Measurements from ENCODE around the gene MBD4. TPM values are rescaled to one million over a fixed set of nuclear protein-coding genes. Genes with fewer than 3 reads are reported as not detected.

The MBD4 gene
- total and polyA plus RNA-seq, 12 donors = 11.1 to 37.8 (median 19.2) TPM

DNA sequence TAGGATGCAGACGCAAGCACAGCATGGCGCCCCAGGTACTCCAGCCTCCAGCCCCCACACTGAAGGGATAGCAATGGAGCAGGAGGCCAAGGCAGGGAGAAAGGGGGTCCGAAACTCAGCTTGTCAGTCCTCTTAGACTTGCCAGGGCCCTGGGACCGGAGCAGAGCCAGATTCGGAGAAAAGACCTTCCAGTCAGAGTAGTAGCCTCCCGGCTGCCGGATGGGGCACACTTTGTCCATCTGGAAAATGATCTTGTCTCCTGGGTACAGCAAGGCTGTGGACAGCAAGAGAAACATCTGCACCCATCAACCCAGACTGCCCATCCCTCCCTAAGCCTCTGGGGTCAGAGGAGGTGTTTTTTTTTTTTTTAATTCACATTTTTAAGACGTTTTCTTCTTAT, 35.6 kb downstream of the MBD4 start:
- no peaks in the 10 kb centered on the region for H3K27me3 ChIP-seq
- TF ChIP-seq, protein P1, sequence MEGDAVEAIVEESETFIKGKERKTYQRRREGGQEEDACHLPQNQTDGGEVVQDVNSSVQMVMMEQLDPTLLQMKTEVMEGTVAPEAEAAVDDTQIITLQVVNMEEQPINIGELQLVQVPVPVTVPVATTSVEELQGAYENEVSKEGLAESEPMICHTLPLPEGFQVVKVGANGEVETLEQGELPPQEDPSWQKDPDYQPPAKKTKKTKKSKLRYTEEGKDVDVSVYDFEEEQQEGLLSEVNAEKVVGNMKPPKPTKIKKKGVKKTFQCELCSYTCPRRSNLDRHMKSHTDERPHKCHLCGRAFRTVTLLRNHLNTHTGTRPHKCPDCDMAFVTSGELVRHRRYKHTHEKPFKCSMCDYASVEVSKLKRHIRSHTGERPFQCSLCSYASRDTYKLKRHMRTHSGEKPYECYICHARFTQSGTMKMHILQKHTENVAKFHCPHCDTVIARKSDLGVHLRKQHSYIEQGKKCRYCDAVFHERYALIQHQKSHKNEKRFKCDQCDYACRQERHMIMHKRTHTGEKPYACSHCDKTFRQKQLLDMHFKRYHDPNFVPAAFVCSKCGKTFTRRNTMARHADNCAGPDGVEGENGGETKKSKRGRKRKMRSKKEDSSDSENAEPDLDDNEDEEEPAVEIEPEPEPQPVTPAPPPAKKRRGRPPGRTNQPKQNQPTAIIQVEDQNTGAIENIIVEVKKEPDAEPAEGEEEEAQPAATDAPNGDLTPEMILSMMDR (IDR thresholded peaks at IDR 0.05) = no peak
- 81 to 82% methylated on average over 8 of the region's 8 CpGs for WGBS, 2 donors

DNA sequence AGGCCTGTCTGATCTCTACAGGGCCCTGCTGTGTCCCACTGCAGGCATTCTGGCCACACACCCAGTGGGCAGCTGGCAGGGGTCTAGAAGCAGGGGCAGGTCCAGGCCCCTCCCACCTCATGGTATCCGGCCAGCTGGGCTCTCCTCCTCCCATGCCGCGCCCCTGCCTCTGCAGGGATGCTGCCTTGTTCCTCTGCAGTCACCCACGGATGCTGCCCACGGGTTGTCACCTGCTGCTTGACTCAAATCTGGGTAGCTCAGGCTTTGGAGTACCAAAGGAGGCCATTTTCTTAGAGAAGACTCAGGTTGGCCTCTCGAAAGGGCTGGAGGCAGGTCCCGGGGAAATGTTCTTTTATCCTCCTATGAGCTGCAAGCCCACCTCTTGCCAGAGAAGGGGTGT, 36.3 kb downstream of the MBD4 start:
- no peak overlapping the region for H3K4me3 ChIP-seq
- DNase-seq = no peak
- no peaks in the 10 kb centered on the region for H3K27me3 ChIP-seq
- TF ChIP-seq, protein P1 (IDR thresholded peaks at IDR 0.05) = no peak
- H3K36me3 ChIP-seq = no peaks in the 10 kb centered on the region
- no peak overlapping the region for H3K27ac ChIP-seq
- peaks cover 0 to 10% (median 2%) of the 10 kb centered on the region in 9 donors for H3K4me1 ChIP-seq
- intact Hi-C loops (cut with DNase I) = no loop called here
- H3K9me3 ChIP-seq = no peaks in the 10 kb centered on the region
- 83 to 84% methylated on average over 7 of the region's 7 CpGs for WGBS, 2 donors
- ATAC-seq = no peak

More for the DNA sequence above, 35.6 kb downstream of the MBD4 start:
- Histone ChIP-seq H3K4me3 (no peak overlapping the region), H3K36me3 (no peaks in the 10 kb centered on the region), H3K27ac (no peak overlapping the region), H3K9me3 (no peaks in the 10 kb centered on the region), H3K4me1 (peaks cover 0 to 7% (median 0%) of the 10 kb centered on the region in 9 donors)
- ATAC-seq = no peak
- DNase-seq = no peak
- intact Hi-C loops (cut with DNase I) = no loop called here

DNA sequence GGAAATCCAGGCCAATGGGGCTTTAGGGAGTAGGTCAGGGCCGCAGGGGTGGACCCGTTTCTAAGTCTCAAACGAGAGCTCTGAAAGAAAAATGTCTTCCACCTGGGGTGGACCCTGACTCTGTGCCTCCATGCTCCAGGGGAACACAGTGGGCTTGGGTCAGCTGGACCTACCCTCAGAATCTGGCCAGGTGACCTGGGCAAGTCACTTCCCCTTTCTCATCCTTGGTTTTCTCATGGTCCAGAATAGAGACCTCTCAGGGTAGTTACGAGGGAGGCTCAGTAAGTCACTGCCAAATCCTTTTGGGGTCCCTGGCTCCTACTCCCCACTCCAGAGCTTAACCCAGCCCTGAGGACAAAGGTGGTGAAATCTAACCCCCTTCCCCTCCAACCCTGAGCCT, 37.1 kb downstream of the MBD4 start:
- TF ChIP-seq, protein P1 (IDR thresholded peaks at IDR 0.05) = no peak
- 90 to 97% methylated on average over 4 of the region's 4 CpGs for WGBS, 2 donors
- intact Hi-C loops (cut with DNase I) = no loop called here
- DNase-seq (no peak), ATAC-seq (no peak)
- Histone ChIP-seq H3K27me3 (no peaks in the 10 kb centered on the region), H3K4me3 (no peak overlapping the region), H3K27ac (no peak overlapping the region), H3K4me1 (peaks cover 0 to 19% (median 10%) of the 10 kb centered on the region in 9 donors), H3K36me3 (peaks cover 0 to under 1% (median 0%) of the 10 kb centered on the region in 9 donors), H3K9me3 (no peaks in the 10 kb centered on the region)

DNA sequence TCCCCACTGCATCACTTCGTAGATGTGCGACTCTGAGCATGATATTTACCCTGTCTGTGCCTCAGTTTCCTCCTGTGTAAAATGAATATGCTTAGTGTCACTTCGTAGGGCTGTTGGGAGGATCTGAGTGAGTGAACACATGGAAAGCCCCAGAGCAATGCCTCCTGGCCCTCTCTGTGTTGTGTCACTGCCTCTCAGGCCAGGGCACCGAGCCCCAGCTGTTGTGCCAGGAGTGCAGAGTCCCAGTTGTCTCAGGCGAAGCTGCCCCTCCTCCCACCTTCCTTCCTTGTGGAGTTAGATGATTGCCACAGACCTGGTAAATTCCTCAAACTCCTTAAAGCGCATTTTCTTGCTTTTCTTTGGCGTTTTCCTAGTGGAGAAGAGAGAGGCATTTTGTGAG, 37.5 kb downstream of the MBD4 start:
- ATAC-seq = no peak
- intact Hi-C loops (cut with DNase I) = no loop called here
- Histone ChIP-seq H3K4me3 (no peak overlapping the region), H3K9me3 (no peaks in the 10 kb centered on the region), H3K27me3 (no peaks in the 10 kb centered on the region), H3K4me1 (peaks cover 0 to 23% (median 13%) of the 10 kb centered on the region in 9 donors), H3K36me3 (peaks cover 0 to 5% (median 0%) of the 10 kb centered on the region in 9 donors), H3K27ac (no peak overlapping the region)
- WGBS, 2 donors = 83 to 86% methylated on average over 7 of the region's 7 CpGs
- TF ChIP-seq, protein P1 (IDR thresholded peaks at IDR 0.05) = no peak
- no peak for DNase-seq

Data from heart right ventricle (tissue), 16 donors.